ENCODE data around the gene APBB2.

GRCh38 chr4:41052287-41052686 lies 162.1 kb downstream of the APBB2 start:
- TF ChIP-seq CTCF (conservative IDR thresholded peaks at IDR 0.05; ENCODE audit: low read depth in 2 of 2) (no peak), EZH2 (IDR thresholded peaks at IDR 0.05; ENCODE audit: low read depth, unreplicated experiment) (no peak), POLR2AphosphoS5 (IDR thresholded peaks at IDR 0.05; ENCODE audit: low read depth) (no peak), EZH2phosphoT487 (IDR thresholded peaks at IDR 0.05; ENCODE audit: unreplicated experiment) (no peak), REST (IDR thresholded peaks at IDR 0.05; ENCODE audit: unreplicated experiment) (no peak), CREB1 (CRISPR knock-in tag; IDR thresholded peaks at IDR 0.05; ENCODE audit: low read depth) (no peak), ZNF114 (CRISPR knock-in tag; IDR thresholded peaks at IDR 0.05) (no peak), JUNB (IDR thresholded peaks at IDR 0.05; ENCODE audit: unreplicated experiment) (no peak), STAT1 (IDR thresholded peaks at IDR 0.05; ENCODE audit: unreplicated experiment) (no peak), NANOG (IDR thresholded peaks at IDR 0.05; ENCODE audit: borderline replicate concordance) (no peak)
- TF ChIP-seq, protein P1, sequence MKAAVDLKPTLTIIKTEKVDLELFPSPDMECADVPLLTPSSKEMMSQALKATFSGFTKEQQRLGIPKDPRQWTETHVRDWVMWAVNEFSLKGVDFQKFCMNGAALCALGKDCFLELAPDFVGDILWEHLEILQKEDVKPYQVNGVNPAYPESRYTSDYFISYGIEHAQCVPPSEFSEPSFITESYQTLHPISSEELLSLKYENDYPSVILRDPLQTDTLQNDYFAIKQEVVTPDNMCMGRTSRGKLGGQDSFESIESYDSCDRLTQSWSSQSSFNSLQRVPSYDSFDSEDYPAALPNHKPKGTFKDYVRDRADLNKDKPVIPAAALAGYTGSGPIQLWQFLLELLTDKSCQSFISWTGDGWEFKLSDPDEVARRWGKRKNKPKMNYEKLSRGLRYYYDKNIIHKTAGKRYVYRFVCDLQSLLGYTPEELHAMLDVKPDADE (IDR thresholded peaks at IDR 0.05), result no peak
